Neural crest cell (in vitro differentiated cells): ENCODE data around the gene EDEM2. TPM values are rescaled to one million over a fixed set of nuclear protein-coding genes. Genes with fewer than 3 reads are reported as not detected.
"Not testable (repeated sequence)": the region's sequence is repeated elsewhere in the genome, so short reads cannot be mapped to it uniquely, and the experiment has no call there.

Source experiments
- DNase-seq: peaks from one replicate; pipeline ENCODE4 v3.0.0; 2021; ENCODE audit warnings: low read depth, mixed read lengths, low spot score
- H3K27ac Mint-ChIP-seq: one replicate; pipeline ENCODE4 v1.8.0; 2021; ENCODE audit warnings: mild to moderate bottlenecking, mixed read lengths; ENCODE audit not compliant: unreplicated experiment
- H3K27me3 Mint-ChIP-seq: 2 replicates; pipeline ENCODE4 v1.8.0; 2021; ENCODE audit warnings: low read depth, mild to moderate bottlenecking, mixed read lengths
- H3K36me3 Mint-ChIP-seq: 2 replicates; pipeline ENCODE4 v1.8.0; 2021; ENCODE audit warnings: low read depth, mild to moderate bottlenecking, mixed read lengths
- H3K4me1 Mint-ChIP-seq: 2 replicates; pipeline ENCODE4 v1.8.0; 2021; ENCODE audit warnings: mixed read lengths
- H3K4me3 Mint-ChIP-seq: one replicate; pipeline ENCODE4 v1.8.0; 2021; ENCODE audit warnings: mild to moderate bottlenecking, mixed read lengths
- H3K9me3 Mint-ChIP-seq: 2 replicates; pipeline ENCODE4 v1.8.0; 2021; ENCODE audit warnings: mixed read lengths
- CTCF ChIP-seq: fragments of 200-600 bp; sonication (generic); conservative IDR thresholded peaks from 2 replicates; pipeline ENCODE4 v1.5.0; 2021; ENCODE audit warnings: antibody characterized with exemption, mild to moderate bottlenecking
- total RNA-seq: library from RNA; stranded (reverse); gene quantifications from 2 replicates; pipeline ENCODE4 v1.2.1, GENCODE V29; 2021

The EDEM2 gene
- total RNA-seq, 1 donor from 2014 or later: 17.9 TPM

- Mint-ChIP-seq H3K27me3 (peaks cover 47% of the 10 kb centered on the region), H3K9me3 (peaks cover 3% of the 10 kb centered on the region), H3K4me1 (peaks cover 3% of the 10 kb centered on the region), H3K36me3 (peaks cover 4% of the 10 kb centered on the region), H3K4me3 (no peak within 1 kb of the TSS), H3K27ac (no peak within 1 kb of the TSS)
- no peak for DNase-seq
- TF ChIP-seq CTCF: no peak
These were observed 24.8 kb upstream of the EDEM2 start, which contains the start of gene PROCR for GRCh38 chr20:35171753-35172433. Gene PROCR (plus strand): TSS chr20:35172072. CDS start chr20:35172155, 83 bp downstream.

- no peak for DNase-seq
- Mint-ChIP-seq H3K4me3 (no peak overlapping the region), H3K9me3 (peaks cover 3% of the 10 kb centered on the region), H3K4me1 (peaks cover 3% of the 10 kb centered on the region), H3K27ac (no peak overlapping the region), H3K36me3 (peaks cover 4% of the 10 kb centered on the region), H3K27me3 (peaks cover 50% of the 10 kb centered on the region)
- no peak for TF ChIP-seq CTCF
These were observed 24.3 kb upstream of the EDEM2 start for GRCh38 chr20:35171438-35171752.

- not testable (repeated sequence) for H3K36me3 Mint-ChIP-seq, H3K9me3 Mint-ChIP-seq, H3K4me3 Mint-ChIP-seq, H3K27ac Mint-ChIP-seq, DNase-seq, H3K4me1 Mint-ChIP-seq
- H3K27me3 Mint-ChIP-seq: peaks cover 53% of the 10 kb centered on the region
These were observed 21.7 kb upstream of the EDEM2 start for GRCh38 chr20:35168701-35169409.

GRCh38 chr20:35167787-35168186 is 20.7 kb upstream of the EDEM2 start:
- no peak for DNase-seq
- Mint-ChIP-seq H3K27ac (no peak overlapping the region), H3K27me3 (peaks cover 56% of the 10 kb centered on the region)

GRCh38 chr20:35166242-35166830 is 19.2 kb upstream of the EDEM2 start:
- Mint-ChIP-seq H3K9me3 (no peaks in the 10 kb centered on the region), H3K27ac (no peak overlapping the region), H3K4me3 (no peak overlapping the region), H3K36me3 (no peaks in the 10 kb centered on the region), H3K4me1 (no peaks in the 10 kb centered on the region), H3K27me3 (peaks cover 47% of the 10 kb centered on the region)
- DNase-seq: no peak
- no peak for TF ChIP-seq CTCF

More at GRCh38 chr20:35167787-35168186, 20.7 kb upstream of the EDEM2 start:
- Mint-ChIP-seq H3K9me3 (no peaks in the 10 kb centered on the region), H3K36me3 (no peaks in the 10 kb centered on the region), H3K4me3 (no peak overlapping the region), H3K4me1 (peaks cover 3% of the 10 kb centered on the region)
- TF ChIP-seq CTCF: no peak
